Suppressor macrophage (primary cell): ENCODE results near the gene CYB5R2.
"Not testable (repeated sequence)": the region's sequence is repeated elsewhere in the genome, so short reads cannot be mapped to it uniquely, and the experiment has no call there.

Experiments used
- DNase-seq, 4 experiments: peaks; one replicate each; pipeline ENCODE4 v3.0.0-alpha.2; 2020 to 2022

Gene CYB5R2

GRCh38 chr11:7668911-7669310 lies 4.4 kb downstream of the CYB5R2 start:
- DNase-seq: no peak

DNA sequence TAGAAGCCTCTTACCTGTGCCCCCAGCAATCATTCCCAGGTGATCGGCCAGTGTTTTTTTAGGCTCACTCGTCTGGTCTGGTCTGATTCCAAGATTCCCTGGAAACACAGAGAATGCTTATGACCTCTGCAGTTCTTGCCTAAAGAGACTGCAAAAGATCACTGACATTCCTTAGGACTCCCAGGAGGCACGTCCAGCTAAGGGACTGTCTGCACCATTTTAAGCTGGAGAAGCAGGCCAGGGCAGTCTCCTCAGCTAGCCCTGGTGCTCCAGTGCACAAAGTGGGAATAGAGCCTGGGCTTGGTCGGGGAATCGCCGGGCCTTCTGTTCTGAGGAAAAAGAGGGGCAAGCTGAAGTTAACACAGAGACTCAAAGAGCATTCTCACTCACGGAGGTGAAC lies 4.8 kb downstream of the CYB5R2 start:
- no peak for DNase-seq

DNA sequence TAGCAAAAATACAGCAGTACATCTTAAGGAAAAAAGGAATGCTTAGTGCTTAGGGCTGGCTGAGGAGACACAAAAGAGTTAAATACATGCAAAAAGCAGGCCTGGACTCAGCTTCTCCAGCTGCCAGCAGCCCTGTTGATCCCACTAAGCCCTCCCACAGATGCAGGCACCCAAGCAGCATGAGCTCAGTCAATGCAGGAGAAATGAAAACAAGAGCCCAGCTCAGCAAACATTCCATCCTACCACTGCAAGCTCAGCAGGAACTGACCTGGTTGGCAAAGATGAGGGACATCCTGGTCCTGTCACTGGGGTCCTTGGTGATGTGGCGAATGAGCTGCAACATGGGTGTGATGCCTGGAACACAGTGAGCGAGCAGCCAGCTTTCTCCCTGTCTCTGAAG lies 5.8 kb downstream of the CYB5R2 start:
- DNase-seq: no peak

GRCh38 chr11:7666292-7666866 lies 6.9 kb downstream of the CYB5R2 start:
- DNase-seq: no peak

DNA sequence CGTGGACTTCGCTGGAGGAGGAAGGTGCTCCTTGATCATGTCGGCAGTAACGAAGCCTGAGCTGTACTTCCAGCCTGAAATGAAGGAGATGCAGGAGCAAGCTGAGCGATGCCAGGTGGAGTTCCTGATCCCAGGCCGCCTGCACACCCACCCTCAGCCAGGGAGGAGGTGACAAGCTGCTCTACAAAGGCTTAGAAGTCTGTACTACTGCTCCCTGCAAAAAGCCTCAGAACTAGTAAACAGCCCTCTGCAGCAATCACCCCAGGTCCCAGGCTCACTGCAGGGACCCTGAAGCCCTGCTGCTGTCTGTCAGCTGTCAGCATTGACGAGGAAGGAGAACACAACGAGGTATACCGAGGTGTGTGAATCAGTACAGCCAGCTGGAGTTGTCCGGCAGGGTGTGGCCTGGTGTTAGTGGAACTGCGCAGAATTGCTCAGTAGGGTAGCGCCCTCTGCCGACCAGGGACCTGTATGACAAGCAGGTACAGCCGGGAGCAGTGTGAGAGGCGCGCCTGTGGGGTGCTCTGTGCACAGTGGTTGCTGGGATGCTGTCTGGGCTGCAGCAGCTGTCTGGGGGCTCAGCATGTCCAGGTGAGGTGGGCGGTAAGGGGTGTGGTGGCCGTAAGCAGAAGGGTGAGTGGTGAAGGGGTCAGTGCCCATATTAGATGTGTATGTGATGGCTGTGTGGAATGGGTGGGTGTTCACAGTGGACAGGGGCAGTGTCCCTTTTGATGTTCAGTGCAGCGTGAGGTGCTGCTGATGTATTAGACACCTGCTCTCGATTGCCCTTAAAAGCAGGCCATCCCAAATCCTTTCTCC lies 7.6 kb downstream of the CYB5R2 start:
- peak; percentile 67 to 87 (median 73) for DNase-seq

DNA sequence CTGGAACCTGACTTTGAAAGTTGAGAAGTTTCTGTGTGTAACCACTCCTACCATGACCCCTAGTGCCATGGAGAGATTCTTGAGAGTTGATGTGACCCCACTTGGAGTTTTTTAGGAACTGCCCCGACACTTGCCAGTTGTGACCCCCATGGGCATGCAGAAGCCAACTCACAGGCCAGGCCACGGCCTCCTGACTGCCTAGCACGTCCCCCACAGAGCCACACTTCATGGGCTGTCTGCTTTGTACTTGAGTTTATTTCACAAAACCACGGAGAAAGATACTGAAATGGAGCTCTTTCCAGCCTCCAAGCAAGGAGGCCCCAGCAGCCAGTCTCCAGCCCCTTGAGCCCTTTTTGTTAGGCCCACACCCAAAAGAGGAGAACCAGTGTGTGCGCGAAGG lies 8.4 kb downstream of the CYB5R2 start:
- no peak for DNase-seq

DNA sequence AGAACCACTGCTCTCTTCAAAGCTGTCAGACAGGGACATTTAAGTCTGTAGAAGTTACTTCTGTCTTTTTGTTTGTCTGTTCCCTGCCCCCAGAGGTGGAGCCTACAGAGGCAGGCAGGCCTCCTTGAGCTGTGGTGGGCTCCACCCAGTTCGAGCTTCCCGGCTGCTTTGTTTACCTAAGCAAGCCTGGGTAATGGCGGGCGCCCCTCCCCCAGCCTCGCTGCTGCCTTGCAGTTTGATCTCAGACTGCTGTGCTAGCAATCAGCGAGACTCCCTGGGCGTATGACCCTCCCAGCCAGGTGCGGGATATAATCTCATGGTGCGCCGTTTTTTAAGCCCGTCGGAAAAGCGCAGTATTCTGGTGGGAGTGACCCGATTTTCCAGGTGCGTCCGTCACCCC lies 9.8 kb downstream of the CYB5R2 start:
- DNase-seq: not testable (repeated sequence)

DNA sequence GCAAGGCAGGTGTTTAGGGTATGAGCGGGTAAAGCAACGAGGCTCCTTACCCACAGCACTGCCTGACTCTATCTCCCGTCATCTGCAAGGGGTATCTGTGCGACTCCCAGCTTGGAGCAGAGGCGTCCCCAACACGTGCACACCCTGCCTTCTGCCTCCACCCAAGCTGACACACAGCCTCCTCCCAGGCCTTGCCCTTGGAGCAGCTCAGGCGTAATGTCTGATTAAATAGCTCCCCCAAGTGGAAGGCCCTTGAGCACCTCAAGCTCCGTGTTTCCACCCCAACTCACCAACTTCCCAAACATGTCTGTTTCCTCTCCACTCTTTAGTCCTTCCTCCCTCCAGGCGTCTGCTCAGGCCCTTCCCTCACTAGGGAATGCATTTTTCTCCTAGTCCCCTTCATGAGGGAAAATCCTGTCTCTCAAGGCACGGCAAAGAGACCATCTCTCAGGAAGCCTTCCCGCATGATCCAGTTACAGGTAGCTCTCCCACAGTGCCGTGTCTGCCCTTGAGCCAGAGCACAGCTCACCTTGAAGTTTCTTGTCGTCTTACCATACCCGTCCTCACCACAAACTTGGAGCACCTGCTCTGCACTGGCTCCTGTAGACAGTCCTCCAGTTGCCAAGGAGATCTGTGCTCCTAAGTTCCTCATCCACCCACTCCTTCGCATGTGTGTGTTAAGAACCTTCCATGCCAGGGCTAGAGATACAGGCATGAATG lies 15.8 kb downstream of the CYB5R2 start:
- peak; percentile 38 to 69 (median 64) for DNase-seq

DNA sequence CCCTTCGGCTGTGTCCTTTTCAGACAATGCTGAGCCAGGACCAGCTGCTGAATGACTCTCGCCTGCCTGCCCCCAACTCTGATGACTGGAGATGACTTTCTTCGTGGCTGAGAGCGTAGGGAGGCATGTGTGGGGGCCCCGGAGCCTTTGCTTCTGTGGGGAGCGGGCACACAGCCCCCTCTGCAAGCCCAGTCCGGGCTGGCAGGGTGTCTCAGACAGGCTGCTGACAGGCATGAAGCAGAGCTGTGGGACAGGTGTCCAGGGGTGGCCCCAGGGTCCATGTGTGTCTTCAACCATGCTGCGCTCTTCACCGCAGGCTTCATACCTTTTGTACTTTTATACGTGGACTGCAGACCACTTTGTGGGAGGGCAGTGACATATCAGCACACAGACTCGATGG lies 16.6 kb downstream of the CYB5R2 start:
- no peak for DNase-seq

GRCh38 chr11:7655253-7656217 lies 17.8 kb downstream of the CYB5R2 start:
- no peak for DNase-seq

DNA sequence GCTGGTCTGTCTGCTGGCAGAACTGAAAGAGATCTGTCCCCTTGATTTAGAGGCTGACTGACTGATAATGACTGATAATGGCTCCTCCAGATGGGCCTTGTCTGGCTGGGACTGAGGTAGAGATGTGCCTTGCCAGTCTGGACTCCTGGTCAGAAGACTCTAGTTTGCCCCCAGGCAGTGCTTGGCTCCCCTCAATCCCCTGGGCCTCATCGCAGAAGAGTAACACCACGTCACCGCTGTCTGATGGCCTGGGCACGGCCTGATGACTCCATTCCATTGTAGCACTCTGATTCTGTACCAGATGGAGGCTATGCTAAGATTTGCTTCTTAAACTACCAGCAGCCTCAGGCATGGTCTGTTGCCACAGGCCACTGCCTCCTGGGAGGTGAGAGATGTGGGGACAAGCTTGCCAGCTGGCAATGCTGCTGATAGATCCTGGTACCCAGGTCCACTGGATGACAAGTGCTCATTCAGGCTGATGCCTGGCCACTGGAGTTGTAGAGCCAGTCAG lies 19.1 kb downstream of the CYB5R2 start:
- DNase-seq: no peak

DNA sequence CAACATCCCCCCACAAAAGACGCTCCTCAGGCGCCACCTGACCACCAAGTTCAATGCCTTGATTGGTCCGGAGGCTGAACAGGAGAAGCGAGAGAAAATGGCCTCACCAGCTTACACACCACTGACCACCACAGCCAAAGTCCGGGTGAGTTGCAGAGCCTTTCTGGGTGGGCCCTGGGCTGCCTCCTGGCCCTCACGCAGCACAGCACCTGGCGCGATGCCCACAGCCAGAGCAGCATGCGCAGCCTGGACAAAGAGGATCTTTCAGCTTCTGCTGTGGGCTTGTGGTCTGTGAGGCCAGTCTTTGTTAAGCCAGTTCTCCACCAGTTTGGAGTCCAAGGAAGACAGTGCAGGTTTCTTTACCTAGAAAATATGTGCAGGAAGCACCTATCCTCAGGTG lies 21.6 kb downstream of the CYB5R2 start:
- DNase-seq: peak in 1 of 4 experiments; percentile 34

DNA sequence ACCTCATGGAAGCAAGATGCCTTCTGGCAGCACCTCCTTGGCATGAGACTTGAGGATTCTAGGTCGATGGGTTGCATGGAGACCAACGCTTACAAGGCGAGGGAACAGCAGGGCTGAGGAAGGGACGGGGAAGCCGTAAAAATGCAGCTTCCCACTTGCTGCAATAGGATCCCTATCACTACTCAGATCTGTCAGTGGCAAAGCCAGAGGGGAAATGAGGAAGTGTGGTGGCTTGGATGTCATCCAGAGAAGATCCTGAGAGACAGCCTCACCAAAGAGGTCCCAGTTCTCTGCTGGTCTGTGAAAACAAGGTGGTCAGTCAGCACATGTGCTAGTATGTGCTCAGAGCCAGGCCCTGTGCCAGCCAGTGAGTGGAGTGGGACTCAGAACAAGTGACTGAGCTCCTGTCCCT lies 22.2 kb downstream of the CYB5R2 start:
- DNase-seq: peak; percentile 60 to 70 (median 69)

- DNase-seq: no peak
Observed at GRCh38 chr11:7648264-7648663, 25.0 kb downstream of the CYB5R2 start.

GRCh38 chr11:7646866-7647265 lies 26.4 kb downstream of the CYB5R2 start:
- DNase-seq: no peak

DNA sequence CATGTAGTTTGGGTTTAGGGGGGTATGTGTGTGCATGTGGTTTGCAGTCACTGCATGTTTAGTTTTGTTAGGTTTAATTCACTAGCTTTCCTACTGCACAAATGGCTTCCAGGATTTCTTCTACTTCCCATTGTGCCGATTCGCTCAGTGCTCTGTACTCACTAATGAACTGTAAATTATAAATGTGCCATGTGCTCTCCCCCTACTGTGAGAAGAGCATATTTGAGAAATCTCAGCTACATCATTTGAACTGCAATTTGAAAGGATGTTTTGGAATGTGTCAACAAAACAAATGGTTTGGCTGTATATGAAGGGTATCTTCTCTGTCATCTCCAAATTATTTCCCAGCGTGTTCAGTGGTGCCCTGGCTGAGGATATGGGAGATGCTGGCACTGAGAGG lies 28.1 kb downstream of the CYB5R2 start:
- DNase-seq: no peak

GRCh38 chr11:7643314-7643713 lies 30.0 kb downstream of the CYB5R2 start:
- no peak for DNase-seq

DNA sequence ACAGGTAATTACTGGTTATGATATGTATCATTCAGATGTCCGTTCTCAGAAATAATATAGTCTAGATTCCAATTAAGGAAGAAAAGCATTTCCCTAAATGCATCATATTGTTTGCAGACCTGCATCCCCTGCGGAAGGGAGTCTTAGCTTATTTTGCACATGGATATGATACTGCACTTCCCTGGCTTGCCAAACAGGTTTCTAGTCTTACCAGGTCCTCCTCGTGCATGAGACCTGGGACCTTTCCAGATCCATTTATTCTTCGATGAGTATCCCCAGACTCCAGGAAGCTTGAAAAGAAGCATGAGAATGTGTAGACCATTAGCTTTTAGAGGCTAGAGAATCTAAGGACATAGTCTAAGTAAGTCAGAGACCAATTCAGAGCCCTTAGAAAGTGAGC lies 30.6 kb downstream of the CYB5R2 start:
- no peak for DNase-seq

DNA sequence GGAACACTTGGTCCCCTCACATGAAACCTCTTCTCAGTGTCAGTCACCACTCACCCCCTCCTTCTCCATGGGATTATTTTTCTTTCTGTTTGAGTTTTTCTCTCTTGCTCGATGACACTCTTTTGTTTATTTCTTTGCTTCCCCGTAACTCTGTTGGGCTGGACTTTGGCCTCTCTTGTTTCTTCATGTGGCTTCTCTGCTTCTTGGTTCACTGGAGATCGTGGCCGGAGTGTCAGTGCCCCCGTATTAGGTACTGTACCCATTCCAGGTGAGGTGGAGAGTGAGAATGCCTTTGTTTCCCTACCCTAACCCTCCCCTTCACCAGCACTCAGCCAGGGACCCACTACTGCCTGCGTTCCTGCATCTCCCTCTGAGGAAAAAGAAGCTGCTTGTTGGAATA lies 32.5 kb downstream of the CYB5R2 start:
- no peak for DNase-seq

DNA sequence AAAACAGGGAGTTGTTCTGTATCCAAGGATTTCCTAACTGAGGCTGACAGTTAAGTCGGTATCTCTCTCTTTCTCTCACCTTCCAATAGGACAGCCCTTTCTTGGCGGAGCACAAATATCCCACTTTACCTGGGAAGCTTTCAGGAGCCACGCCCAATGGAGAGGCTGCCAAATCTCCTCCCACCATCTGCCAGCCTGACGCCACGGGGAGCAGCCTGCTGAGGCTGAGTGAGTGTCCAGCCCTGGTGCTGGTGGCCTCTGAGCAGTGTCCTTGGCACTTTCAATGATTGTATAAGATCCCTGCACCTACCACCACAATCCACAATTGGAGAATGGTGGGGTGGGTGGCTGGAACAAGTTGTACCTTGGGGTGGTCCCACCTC lies 33.7 kb downstream of the CYB5R2 start:
- DNase-seq: no peak

DNA sequence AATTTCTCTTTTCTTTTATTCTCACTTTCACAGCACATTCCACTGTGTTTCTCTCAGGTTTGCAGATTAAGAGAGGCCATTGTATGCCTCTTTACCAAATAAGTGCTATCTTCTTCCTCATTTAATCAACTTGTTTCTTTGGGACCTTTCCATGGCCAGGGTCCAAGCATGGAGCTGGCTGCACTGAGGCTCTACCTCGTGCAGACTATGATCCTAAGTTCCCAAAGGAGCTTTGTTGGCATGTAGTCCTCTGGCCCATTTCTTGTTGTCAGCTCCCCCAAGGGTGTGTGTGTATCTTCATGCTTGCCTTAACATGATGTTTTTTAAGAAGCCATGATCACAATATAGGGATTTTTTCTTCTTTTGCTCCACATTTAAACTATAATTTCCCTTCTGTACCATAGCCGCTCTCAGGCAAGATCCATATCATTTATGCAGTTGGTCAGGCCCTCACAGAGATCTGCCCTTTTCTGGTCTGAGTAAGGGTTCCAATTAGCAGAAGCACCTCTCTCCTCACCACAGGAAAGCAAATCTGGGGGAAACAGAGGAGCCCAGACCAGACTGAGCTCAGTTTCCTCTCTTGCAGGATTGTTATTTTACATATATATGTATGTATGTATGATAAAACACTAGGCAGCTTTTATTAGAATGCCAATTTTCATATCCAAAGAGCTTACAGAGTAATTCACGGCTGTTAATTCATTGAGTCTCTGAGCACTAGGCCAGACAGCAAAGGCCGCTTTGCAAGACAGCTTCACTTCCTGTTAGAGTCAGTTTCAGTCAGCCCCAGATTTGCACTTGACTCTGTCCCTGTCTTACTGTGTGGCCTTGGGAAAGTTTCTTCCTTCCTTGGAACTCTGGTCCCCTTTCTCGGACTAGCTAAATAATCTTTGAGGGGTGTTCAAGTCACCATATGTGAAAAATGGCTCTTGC lies 34.3 kb downstream of the CYB5R2 start:
- DNase-seq: no peak
